Uterus (tissue), 2 donors: ENCODE measurements around the gene CAMKK2.

Experiments
- CTCF ChIP-seq, 4 experiments: fragments of 200-600 bp in 2 of 4; fragments of 450-650 bp in 2 of 4; sonication (generic) in 2 of 4; IDR thresholded peaks; one replicate each; pipeline ENCODE4 v1.5.1; 2016 to 2019; ENCODE audit warnings: antibody characterized with exemption in 4 of 4, mild to moderate bottlenecking in 2 of 4, moderate library complexity in 1 of 4
- POLR2A ChIP-seq, 2 donors: fragments of 450-650 bp; IDR thresholded peaks; one replicate each; pipeline ENCODE4 v1.6.1; 2016; ENCODE audit warnings: antibody characterized with exemption in 2 of 2, mild to moderate bottlenecking in 1 of 2, moderate library complexity in 1 of 2

- no peak for TF ChIP-seq CTCF (IDR thresholded peaks at IDR 0.05)
- TF ChIP-seq POLR2A (IDR thresholded peaks at IDR 0.05), result no peak
These were observed 21.6 kb upstream of the CAMKK2 start for GRCh38 chr12:121318121-121318520.
